ENCODE data around the gene AAMP. TPM values are rescaled to one million over a fixed set of nuclear protein-coding genes. Genes with fewer than 3 reads are reported as not detected.

The AAMP gene
- total RNA-seq, 2 experiments from 2014 or later: 68.7 to 97.0 TPM

- Histone ChIP-seq H3K9me2 (ENCODE audit: insufficient read depth, low read length) (no peaks in the 10 kb centered on the region), H3K36me3 (ENCODE audit: insufficient read depth, low read length) (peaks cover 100% of the 10 kb centered on the region), H3K4me3 (ENCODE audit: low read depth, low read length, poor library complexity, severe bottlenecking) (no peak overlapping the region), H3K27ac (ENCODE audit: low read depth, low read length, poor library complexity, severe bottlenecking) (no peak overlapping the region), H2AFZ (ENCODE audit: low read length) (no peak overlapping the region), H4K20me1 (ENCODE audit: insufficient read depth, low read length) (no peaks in the 10 kb centered on the region), H3K4me1 (ENCODE audit: insufficient read depth, low read length, poor library complexity, severe bottlenecking) (no peaks in the 10 kb centered on the region), H3K9me3 (ENCODE audit: low read length) (no peaks in the 10 kb centered on the region), H3K79me2 (ENCODE audit: insufficient read depth, low read depth, low read length) (no peaks in the 10 kb centered on the region), H3K4me2 (ENCODE audit: low read length) (no peak overlapping the region)
- no peak for TF ChIP-seq EZH2phosphoT487 (IDR thresholded peaks at IDR 0.05; ENCODE audit: borderline replicate concordance, low read depth, low read length)
- TF ChIP-seq CTCF (conservative IDR thresholded peaks at IDR 0.05; ENCODE audit: low read length): no peak
- POLR2A ChIA-PET: no interaction called here
- intact Hi-C loops (cut with micrococcal nuclease; ENCODE audit: unreplicated experiment): no loop called here
- CTCF ChIA-PET (ENCODE audit: unreplicated experiment): no interaction called here
- no peak for DNase-seq (ENCODE audit: low spot score)
- no TSS peak for BruUV-seq (replicated peaks)
Observed at GRCh38 chr2:218249691-218250090, 20.2 kb downstream of the AAMP start.

- no peak overlapping the region for H3K4me3 ChIP-seq (ENCODE audit: low read depth, low read length, poor library complexity, severe bottlenecking)
- no peaks in the 10 kb centered on the region for H3K9me2 ChIP-seq (ENCODE audit: insufficient read depth, low read length)
- intact Hi-C loops (cut with micrococcal nuclease; ENCODE audit: unreplicated experiment): no loop called here
- no peaks in the 10 kb centered on the region for H3K79me2 ChIP-seq (ENCODE audit: insufficient read depth, low read depth, low read length)
- no peaks in the 10 kb centered on the region for H4K20me1 ChIP-seq (ENCODE audit: insufficient read depth, low read length)
- peaks cover 98% of the 10 kb centered on the region for H3K36me3 ChIP-seq (ENCODE audit: insufficient read depth, low read length)
- no peak for DNase-seq (ENCODE audit: low spot score)
- H2AFZ ChIP-seq (ENCODE audit: low read length): no peak overlapping the region
- no peaks in the 10 kb centered on the region for H3K4me1 ChIP-seq (ENCODE audit: insufficient read depth, low read length, poor library complexity, severe bottlenecking)
- H3K27ac ChIP-seq (ENCODE audit: low read depth, low read length, poor library complexity, severe bottlenecking): no peak overlapping the region
- POLR2A ChIA-PET: interaction anchor here (0.6 to 2.3 kb wide), 5 partner anchors 11 to 37 kb away, joined by 3 to 13 read pairs (median 4); no protein-coding TSS in a partner anchor
- TF ChIP-seq EZH2phosphoT487 (IDR thresholded peaks at IDR 0.05; ENCODE audit: borderline replicate concordance, low read depth, low read length) (no peak), CTCF (conservative IDR thresholded peaks at IDR 0.05; ENCODE audit: low read length) (no peak)
- BruUV-seq (replicated peaks): no TSS peak
- no peaks in the 10 kb centered on the region for H3K9me3 ChIP-seq (ENCODE audit: low read length)
- CTCF ChIA-PET (ENCODE audit: unreplicated experiment): no interaction called here
- no peak overlapping the region for H3K4me2 ChIP-seq (ENCODE audit: low read length)
Observed at GRCh38 chr2:218245214-218245613, 24.7 kb downstream of the AAMP start.

- no peaks in the 10 kb centered on the region for H3K9me3 ChIP-seq (ENCODE audit: low read length)
- no peaks in the 10 kb centered on the region for H3K9me2 ChIP-seq (ENCODE audit: insufficient read depth, low read length)
- TF ChIP-seq EZH2phosphoT487 (IDR thresholded peaks at IDR 0.05; ENCODE audit: borderline replicate concordance, low read depth, low read length) (no peak), CTCF (conservative IDR thresholded peaks at IDR 0.05; ENCODE audit: low read length) (no peak)
- CTCF ChIA-PET (ENCODE audit: unreplicated experiment): no interaction called here
- intact Hi-C loops (cut with micrococcal nuclease; ENCODE audit: unreplicated experiment): no loop called here
- POLR2A ChIA-PET: interaction anchor here (0.6 to 2.3 kb wide), 5 partner anchors 11 to 37 kb away, joined by 3 to 13 read pairs (median 4); no protein-coding TSS in a partner anchor
- H3K27ac ChIP-seq (ENCODE audit: low read depth, low read length, poor library complexity, severe bottlenecking): no peak overlapping the region
- H3K36me3 ChIP-seq (ENCODE audit: insufficient read depth, low read length): peaks cover 98% of the 10 kb centered on the region
- no peak for DNase-seq (ENCODE audit: low spot score)
- H3K4me2 ChIP-seq (ENCODE audit: low read length): no peak overlapping the region
- no peak overlapping the region for H3K4me3 ChIP-seq (ENCODE audit: low read depth, low read length, poor library complexity, severe bottlenecking)
- H3K79me2 ChIP-seq (ENCODE audit: insufficient read depth, low read depth, low read length): no peaks in the 10 kb centered on the region
- H4K20me1 ChIP-seq (ENCODE audit: insufficient read depth, low read length): no peaks in the 10 kb centered on the region
- H3K4me1 ChIP-seq (ENCODE audit: insufficient read depth, low read length, poor library complexity, severe bottlenecking): no peaks in the 10 kb centered on the region
- no TSS peak for BruUV-seq (replicated peaks)
- no peak overlapping the region for H2AFZ ChIP-seq (ENCODE audit: low read length)
Observed at GRCh38 chr2:218244665-218245064, 25.3 kb downstream of the AAMP start.
